Hematopoietic multipotent progenitor cell treated with erythropoietin and hydrocortisone succinate and interleukin-3 and kit ligand, for 6 days (in vitro differentiated cells): ENCODE measurements around the gene NYAP2.

Source experiments
- DNase-seq: peaks from one replicate; pipeline ENCODE4 v3.0.0-alpha.2; 2015

The NYAP2 gene

DNA sequence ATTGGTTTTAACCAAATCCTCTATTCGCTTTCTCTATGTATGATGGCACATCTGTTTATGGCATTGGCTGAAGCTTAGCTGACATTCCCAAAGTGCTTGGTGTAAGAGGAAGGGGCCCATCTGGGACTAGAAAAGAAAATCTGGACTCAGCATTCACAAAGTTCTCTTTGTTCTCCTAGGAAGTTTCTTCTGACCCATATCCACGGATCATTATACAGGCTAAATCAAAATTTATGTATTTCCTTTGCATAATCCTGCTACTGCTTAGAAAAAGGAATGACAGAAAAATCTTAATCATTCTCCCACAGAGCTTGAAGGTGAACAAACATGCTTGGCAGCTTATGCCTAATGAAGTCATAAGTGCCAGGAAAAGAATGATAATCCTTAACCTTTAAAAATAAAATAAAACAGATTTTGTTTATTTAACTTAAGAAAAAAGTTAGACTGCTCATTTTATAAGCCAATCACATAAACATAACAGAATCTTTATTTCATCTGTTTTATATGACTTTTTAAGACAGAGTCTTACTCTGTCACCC lies 88.4 kb downstream of the NYAP2 start:
- DNase-seq, result no peak

GRCh38 chr2:225488743-225489142 lies 89.2 kb downstream of the NYAP2 start:
- no peak for DNase-seq

DNA sequence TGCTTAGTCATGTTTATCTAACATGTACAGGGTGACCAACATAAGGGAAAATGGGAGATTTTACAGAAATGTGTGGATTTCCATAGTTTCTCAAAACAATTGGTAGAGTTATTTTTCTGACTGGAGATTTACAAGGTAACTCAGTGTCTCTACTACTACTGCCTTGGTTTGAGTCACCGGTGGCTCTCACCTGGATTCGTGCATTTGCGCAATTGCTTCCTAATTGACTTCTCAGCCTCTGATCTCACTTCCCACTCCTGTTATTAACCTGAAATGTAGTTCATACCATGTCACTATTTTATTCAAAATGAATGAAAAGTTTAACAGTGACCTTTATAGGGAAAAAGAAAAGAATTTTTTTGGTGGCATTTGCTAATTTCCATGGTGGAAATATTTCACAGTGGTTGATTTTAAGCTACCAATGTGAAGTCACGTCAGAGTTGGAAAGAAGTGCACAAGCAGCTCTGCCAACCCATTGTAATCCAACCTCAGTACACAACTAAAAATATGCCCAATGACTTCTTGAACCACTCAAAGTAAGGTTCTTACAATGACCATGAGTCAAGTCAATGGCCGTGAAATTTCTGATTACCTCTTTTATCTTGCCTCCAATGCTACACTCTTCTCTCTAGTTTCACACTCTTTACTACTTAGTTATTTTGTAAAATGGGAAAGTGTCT lies 94.0 kb downstream of the NYAP2 start:
- no peak for DNase-seq

DNA sequence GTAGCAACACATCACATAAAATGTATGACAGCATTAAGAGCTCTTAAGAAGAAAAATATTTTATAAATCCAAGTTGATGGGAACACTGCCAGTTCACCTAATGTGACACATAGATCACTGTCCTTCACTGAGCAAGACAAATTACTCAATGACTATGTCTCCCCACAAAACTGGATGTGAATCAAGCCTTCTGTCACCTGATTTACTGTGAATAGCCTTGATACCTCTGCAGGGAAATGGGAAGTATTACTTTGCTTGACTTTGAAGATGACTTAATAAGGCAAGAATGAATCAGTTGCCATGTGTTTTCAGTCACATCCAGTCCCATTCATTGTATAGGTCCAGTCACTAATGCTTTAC lies 94.6 kb downstream of the NYAP2 start:
- DNase-seq, result no peak

DNA sequence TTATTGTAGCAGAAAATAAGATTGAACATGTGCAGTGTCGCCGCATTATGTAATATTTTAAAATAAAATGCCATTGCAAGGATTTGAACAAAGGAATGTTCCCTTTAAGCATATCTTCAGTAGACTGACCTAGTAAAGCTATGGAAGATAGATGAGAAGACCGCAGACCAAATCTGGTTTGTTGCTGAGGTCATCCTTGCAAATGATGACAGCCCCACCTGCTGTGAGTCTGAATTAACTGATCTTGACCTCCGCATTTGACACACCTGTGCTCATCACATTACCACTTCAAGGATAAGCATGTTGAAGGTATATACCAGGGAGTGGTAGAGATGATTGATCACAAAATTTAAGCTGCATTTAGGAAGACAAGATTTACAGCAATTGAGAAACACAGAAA lies 96.2 kb downstream of the NYAP2 start:
- no peak for DNase-seq

DNA sequence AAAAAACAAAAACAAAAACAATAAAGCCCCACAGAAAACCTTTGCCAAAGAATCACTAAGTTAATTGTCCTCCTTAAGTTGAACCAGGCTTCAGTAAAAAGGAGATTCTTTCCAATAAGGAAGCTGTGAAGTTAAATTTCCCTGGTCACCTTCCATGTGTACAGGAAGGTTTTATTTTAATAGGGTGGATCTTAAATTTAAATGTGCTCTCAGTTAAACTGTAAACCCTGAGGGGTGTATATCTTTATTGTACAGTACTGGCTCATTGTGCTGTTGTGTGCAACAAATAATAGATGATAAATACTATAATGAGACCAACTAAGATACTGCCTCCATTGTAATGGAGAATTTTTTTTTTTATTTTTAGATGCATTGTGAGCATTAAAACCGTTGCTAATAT lies 97.1 kb downstream of the NYAP2 start:
- no peak for DNase-seq

DNA sequence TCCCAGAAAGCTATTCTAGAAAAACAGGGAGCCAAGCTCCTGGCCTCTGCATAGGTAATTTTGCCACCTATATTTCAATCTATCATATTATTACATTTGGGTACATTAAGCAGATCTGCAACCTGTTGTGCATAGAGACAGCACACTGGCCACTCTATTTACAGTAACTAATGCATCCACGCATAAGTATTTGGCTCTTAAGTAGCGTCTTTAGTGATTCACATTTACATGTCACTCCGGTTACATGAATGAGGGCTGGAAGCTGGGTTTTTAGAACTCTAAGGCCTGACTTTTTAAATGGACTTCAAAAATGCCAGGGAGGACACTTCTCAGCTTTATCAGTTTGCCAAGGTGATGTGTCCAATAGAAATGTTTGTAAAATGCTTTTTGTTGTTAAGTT lies 97.7 kb downstream of the NYAP2 start:
- DNase-seq, result no peak

DNA sequence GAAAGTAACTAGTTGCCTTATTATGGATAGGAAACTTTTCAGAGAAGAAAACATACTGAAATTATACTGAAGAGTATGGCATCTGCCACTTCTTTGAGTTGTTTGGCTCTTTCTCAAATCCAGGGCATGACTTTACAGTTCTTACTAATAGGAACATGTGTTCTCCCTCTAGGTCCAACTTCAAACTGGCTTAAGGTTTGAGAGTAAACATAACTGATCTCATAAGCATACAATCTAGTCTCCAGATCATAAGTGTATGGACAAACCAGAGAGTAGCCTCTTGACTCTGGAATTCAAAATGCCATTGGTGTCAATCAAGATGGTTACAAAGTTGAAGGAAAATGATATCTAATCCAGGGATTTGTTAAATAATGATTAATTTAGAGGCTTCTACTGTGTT lies 101.5 kb downstream of the NYAP2 start:
- no peak for DNase-seq

- no peak for DNase-seq
Observed at GRCh38 chr2:225502971-225503370, 103.5 kb downstream of the NYAP2 start.

- DNase-seq, result no peak
Observed at GRCh38 chr2:225510796-225511195, 111.3 kb downstream of the NYAP2 start.

DNA sequence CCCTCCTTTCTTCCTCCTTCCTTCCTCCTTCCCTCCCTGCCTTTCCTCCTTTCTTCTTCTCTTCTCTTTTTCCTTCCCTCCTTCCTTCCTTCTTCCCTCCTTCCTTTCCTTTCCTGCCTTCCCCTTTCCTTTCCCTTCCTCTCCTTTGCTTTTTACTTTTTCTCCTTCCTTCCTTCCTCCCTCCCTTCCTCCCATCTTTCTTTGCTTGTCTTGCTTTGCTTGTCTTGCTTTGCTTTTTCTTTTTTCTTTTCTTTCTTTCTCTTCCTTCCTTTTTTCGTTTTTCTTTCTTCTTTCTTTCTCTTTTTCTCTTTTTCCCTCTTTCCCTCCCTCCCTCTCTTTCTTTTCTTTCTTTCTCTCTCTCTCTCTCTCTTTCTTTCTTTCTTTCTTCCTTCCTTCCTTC lies 113.0 kb downstream of the NYAP2 start:
- DNase-seq, result no peak

- no peak for DNase-seq
Observed at GRCh38 chr2:225512876-225513540, 113.5 kb downstream of the NYAP2 start.

- no peak for DNase-seq
Observed at GRCh38 chr2:225515033-225515432, 115.5 kb downstream of the NYAP2 start.

DNA sequence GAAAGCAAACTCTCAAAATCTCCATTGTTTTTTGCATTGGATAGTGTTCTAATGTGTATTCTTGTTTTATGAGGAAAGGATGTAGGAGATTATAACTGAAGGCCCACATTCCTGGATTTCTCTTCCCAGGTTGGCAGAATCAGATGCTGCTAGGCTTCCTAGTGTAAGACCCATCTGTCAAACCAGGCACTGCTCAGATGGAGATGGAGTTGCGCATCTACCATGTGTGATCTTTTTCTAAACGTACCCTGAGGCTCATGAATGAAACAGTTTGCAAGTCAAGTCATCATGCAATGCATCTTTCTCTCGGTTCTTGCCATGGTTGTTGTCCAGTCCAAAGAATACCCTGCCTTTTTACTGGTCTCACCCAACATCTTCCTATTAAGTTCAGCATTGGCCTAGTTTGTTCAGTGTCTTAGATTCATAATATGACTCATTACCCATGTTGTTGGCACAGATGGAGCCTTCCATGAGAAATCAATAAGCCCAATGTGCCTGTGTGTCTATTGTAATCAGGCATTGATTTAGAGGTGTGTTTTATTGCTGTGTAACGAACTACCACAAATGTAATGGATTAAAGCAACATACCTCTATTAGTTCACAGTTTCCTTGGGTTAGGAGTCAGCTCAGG lies 127.4 kb downstream of the NYAP2 start:
- no peak for DNase-seq

DNA sequence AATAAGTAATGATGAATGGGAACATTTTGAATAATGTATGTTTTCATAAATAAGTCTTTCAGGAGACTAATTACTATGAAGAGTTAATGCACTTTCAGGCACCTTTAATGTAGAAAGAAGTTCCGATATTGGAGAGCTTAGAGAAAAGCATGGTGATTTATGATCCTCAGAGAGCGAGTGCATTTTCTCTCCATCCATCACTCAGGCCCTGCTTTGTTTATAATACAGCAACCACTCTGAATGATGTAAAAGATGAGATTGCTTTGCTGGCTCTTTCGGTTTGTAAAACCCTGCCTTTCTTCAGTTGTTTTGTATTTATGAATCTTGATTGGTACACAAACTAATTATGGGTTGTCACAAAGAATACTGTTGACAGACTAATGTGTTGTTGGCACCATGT lies 132.0 kb downstream of the NYAP2 start:
- no peak for DNase-seq

DNA sequence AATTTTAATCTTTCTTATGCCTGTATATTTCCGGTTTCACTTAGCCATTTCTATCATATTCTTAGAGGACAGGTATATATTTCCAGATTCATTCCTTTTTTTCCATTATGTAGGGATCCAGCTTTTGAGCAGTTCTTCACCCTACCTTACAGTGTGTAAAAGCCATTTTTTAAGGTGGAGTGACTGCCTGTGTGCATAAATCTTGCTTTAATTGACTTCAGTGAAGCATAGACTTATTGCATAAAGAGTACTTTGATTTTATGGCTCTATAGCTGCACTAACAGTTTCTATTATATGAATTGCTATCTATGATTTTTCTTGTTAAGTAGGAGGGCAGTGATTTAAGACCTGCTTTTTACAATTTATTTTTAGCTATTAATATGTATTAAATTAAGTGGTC lies 132.6 kb downstream of the NYAP2 start:
- DNase-seq, result no peak

GRCh38 chr2:225534037-225534436 lies 134.5 kb downstream of the NYAP2 start:
- no peak for DNase-seq

DNA sequence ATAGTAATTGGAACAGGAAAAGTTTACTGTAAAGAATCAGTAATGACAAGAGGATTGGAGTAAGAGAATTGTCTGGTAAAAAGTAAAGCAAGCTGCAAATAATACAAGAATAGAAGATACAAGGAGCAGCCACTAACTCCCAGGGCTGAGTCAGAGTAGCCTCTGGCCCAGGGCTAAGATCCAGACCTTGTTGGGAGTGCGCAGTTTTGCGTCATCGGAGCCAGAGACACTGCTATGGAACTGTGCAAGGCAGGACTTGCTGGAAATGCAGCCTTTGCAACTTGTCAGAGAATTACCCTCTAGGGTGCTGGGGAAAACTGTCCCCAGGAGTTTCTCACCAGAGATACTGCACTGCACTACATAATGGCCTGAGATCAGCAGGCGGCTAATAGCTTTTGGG lies 135.2 kb downstream of the NYAP2 start:
- DNase-seq, result no peak

DNA sequence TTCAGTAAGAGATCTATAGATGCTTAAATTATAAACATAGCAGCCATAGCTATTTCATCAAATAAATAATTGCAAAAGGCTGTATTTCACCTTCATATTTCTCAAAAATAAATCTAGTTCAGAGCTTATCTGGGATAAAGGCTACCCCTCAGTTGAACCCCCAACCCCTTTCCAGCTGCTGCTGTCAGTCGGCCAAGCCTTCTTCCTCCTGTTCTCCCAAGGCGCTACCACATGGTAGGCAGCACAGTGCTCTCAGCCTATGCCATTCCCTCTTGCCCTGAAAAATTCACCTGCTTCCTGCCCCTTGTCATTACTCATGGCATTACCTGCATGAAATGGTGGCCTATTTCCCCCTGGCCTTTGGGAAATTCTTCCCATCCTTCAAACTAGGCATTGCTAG lies 136.5 kb downstream of the NYAP2 start:
- no peak for DNase-seq

GRCh38 chr2:225543626-225544025 lies 144.1 kb downstream of the NYAP2 start:
- no peak for DNase-seq

- DNase-seq, result peak; percentile 3
Observed at GRCh38 chr2:225556461-225556860, 157.0 kb downstream of the NYAP2 start.

GRCh38 chr2:225558399-225559071 lies 159.0 kb downstream of the NYAP2 start:
- no peak for DNase-seq

DNA sequence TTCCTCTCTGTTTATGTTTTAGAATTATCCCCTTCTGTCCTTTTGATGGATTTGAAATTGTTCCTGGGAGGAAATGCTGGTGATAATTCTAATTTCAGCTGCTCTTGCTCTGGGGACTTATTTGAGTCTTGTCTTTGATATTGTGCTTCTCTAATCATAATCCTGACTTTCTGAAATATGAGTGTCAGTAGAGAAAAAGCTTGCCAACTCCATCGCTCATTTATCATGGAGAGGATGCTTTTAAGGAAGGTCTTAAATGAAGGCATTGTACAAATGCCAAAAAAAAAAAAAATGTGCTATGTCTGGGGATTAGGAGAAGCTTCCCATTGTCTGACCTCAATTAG lies 159.5 kb downstream of the NYAP2 start:
- DNase-seq, result no peak

DNA sequence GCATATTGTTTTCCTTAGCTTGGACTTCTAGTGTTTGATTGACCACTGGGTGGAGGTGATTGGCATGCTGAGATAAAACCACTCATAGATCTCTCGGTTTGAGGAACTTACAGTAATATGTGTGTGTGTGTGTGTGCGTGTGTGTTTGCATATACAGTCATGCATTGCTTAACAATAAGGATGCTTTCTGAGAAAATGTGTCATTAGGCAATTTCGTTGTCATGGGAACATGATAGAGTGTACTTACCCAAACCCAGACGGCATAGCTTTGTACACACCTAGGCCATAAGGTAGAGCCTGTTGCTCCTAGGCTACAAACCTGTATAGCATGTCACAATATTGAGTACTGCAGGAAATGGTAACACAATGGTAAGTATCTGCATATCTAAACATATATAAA lies 167.3 kb downstream of the NYAP2 start:
- peak; percentile 5 for DNase-seq
